ENCODE measurements around the gene BTBD19.
"Not testable (repeated sequence)": the region's sequence is repeated elsewhere in the genome, so short reads cannot be mapped to it uniquely, and the experiment has no call there.

Gene BTBD19

DNA sequence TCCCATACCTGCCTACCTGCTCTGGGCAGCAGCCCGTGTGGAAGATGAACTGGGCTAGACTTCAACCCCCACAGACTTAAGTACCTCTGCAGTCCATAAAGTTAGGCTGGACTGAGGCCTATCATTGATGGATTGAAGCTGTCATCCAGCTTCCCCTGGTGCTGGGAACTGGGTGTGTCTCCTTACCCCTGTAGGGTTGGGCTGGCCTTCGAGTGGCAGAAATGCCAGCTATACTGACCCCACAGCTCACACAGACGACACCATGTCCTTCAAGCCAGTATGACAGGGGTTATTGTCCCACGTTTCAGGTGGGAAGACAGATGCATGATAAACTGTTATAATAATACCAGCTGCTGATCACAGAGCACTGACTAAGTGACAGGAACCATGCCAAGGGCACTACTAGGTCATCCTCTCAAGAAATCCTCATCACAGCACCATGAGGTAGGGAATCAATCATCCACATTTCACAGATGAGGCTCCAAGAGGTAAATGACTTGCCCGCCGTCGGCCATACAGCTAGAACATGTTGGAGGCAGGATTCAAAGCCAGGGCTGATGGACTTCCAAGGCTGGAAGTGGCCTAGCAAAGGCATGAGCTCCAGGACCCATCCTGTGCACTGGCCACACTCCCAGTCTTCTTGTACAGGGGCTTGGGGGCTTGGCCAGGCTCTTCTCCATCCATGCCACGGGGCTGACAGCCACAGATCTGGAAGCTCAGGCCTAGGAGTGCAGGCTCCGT, 20.0 kb upstream of the BTBD19 start, which contains the start of gene BEST4:
BEST4 (minus strand) TSS at position 51 of the 741 bp plus-strand sequence. CDS start 465 bp downstream, outside the sequence.
- TF ChIP-seq, protein P1, sequence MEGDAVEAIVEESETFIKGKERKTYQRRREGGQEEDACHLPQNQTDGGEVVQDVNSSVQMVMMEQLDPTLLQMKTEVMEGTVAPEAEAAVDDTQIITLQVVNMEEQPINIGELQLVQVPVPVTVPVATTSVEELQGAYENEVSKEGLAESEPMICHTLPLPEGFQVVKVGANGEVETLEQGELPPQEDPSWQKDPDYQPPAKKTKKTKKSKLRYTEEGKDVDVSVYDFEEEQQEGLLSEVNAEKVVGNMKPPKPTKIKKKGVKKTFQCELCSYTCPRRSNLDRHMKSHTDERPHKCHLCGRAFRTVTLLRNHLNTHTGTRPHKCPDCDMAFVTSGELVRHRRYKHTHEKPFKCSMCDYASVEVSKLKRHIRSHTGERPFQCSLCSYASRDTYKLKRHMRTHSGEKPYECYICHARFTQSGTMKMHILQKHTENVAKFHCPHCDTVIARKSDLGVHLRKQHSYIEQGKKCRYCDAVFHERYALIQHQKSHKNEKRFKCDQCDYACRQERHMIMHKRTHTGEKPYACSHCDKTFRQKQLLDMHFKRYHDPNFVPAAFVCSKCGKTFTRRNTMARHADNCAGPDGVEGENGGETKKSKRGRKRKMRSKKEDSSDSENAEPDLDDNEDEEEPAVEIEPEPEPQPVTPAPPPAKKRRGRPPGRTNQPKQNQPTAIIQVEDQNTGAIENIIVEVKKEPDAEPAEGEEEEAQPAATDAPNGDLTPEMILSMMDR (IDR thresholded peaks at IDR 0.05; ENCODE audit: low read depth, low read length): no peak
- H3K4me3 ChIP-seq (ENCODE audit: low read depth, low read length): no peak within 1 kb of the TSS

DNA sequence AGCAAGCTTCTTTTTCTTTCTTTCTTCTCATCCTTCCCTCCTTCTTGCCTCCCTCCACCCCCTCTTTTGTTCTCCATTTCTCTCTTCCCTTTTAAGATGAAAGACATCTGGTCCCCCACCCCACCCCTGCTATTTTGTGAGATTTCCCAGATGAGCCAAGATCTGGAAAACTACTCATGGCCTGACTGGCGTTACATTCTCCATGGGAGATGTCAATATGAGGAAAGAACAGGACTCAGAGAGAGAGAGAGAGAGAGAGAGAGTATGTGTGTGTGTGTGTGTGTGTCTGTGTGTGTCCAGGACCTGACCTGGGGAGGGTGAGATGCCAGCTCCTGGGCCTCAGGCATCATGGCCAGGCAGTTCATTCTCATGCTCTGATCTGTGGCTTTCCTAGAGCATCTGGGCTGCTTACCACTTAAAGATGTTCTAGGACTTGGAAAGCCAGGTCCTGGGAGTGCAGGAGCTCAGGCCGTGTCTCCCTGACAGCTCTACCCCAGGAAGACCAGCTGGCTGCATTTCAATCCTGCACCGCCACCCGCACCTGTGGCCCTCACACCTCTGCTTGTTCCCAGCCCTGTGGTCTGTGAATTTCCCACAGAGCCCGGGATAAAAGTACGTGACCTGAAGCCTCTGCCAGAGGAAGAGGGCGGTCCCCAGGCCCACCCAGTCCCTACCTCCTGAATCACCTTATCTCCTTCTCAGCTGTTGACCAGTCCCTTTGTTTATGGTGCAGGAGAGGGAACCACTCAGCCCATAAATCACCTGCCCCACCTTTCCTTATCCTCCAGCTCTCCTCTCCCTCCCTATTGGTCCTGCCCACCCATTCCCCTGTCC, 17.1 kb upstream of the BTBD19 start:
- no peak overlapping the region for H3K4me3 ChIP-seq (ENCODE audit: low read depth, low read length)
- TF ChIP-seq, protein P1 (IDR thresholded peaks at IDR 0.05; ENCODE audit: low read depth, low read length): no peak

DNA sequence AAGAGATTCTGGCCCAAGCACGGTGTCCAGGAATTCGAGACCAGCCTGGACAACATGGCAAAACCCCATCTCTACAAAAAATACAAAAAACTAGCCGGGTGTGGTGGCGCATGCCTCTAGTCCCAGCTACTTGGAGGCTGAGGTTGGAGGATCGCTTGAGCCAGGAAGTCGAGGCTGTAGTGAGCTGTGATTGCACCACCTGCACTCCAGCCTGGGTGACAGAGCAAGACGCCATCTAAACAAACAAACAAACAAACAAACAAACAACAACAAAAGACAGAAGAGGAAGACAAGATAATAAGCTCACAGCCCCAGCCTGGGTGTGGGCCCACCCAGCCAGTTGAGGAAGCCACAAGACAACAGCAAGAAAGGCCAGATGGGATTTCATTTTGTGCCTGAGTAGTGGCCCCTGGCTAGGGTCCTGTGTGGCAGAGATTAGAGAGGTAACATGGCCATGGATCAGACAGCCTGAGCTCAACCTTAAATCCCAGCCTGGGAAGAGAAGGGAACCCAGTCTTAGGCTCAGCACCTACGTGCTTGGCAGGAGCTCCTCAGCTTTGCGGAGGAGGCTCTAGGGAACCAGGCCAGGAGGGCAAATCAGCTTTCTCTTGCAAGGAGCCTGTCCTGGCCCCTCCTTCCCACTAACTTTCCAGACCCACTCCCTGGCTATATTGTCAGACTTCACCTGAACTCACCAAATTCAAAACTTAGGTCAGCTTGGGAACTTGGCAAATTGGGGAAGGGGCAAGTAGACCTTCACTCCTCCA, 15.4 kb upstream of the BTBD19 start:
- TF ChIP-seq, protein P1 (IDR thresholded peaks at IDR 0.05; ENCODE audit: low read depth, low read length): no peak

DNA sequence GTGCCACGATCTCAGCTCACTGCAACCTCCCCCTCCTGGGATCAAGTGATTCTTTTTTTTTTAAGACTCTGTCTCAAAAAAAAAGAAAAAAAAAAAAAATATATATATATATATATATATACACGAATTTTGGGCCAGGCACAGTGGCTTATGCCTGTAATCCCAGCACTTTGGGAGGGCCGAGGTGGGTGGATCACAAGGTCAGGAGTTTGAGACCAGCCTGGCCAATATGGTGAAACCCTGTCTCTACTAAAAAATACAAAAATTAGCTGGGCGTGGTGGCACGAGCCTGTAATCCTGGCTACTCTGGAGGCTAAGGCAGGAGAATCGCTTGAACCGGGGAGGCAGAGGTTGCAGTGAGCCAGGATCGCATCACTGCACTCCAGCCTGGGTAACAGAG, 10.4 kb upstream of the BTBD19 start:
- H3K4me3 ChIP-seq (ENCODE audit: low read depth, low read length): not testable (repeated sequence)

More for the DNA sequence above, 15.4 kb upstream of the BTBD19 start:
- H3K4me3 ChIP-seq (ENCODE audit: low read depth, low read length): no peak overlapping the region

DNA sequence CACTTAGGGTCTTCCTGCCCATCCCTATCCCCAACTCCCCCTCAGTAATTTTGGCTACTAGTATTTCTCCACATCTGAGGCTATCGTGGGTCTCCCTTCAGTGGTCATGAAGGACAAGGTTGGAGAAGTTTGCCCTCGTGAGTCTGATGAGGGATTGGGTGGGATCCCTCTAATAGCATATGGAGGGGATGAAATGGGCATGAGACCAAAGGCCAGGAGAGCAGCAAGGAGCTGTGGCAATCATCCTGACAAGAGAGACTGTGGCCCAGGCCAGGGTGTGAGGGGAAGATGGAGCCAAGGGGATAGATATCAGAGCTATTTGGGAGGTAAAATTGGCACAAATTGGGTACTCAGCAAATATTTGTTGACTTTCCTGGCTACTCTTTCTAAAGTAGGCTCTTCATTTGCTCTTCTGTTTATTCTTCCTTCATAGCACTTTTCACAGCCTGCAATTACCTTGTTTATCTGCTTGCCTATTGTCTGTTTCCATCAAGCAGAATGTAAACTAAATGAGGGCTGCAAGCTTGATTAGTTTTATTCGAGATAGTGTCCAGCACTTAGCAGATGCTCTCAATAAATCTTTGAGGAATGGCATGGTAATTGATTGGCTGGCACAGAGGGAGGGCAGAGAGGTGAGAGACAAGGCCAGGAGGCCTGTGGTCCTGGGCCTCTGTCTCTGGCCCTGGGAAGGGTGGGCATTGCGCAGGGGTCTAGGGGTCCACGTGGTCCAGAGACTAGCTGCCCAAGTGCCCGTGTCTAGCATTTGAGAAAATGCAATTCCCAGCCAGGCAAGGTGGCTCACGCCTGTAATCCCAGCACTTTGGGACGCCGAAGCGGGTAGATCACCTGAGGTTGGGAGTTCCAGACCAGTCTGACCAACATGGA, 9.6 kb upstream of the BTBD19 start:
- TF ChIP-seq, protein P1 (IDR thresholded peaks at IDR 0.05; ENCODE audit: low read depth, low read length): no peak
- H3K4me3 ChIP-seq (ENCODE audit: low read depth, low read length): no peak overlapping the region

DNA sequence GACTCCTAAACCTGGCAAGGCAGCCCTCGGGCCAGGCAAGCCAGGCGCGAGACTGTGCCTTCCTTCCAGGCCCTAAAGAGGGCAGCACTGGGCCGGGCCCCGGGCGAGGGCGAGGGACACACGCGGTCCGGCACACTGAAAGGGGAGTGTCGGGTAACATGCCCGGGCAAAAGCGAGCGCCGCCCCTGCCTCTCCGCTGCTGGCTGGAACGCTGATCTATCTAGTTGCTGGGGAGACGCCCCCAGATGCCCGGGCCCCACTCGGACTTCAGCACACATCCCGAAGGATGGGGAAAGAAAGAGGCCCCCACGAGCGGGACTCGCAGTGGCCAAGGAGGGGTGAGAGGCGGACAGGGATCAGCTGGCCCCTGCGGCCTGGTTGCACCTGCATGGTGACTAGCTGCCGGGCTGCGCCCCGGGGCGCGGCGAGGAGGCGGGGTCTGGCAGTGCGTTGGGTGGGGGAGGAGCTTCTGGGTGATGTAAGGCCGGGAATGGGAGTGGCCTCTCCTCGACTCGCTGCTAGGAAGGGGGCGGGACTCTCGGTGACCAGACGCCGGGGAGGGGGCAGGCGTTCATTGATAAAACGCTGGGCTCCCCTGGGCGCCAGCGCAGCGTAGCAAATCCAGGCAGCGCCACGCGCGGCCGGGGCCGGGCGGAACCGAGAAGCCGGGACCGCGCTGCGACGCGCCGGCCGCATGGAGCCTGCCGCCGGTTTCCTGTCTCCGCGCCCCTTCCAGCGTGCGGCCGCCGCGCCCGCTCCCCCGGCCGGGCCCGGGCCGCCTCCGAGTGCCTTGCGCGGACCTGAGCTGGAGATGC, 8.3 kb upstream of the BTBD19 start, which contains the start of gene PLK3:
PLK3 (plus strand) TSS at position 608 of the 815 bp plus-strand sequence; CDS start at position 695, 87 bp downstream.
- H3K4me3 ChIP-seq (ENCODE audit: low read depth, low read length): peak within 1 kb of the TSS; percentile 91
- TF ChIP-seq, protein P1 (IDR thresholded peaks at IDR 0.05; ENCODE audit: low read depth, low read length): peak; percentile 90

All from WI38 (cell line).